Liver (tissue), 9 donors: Measurements from ENCODE around the gene NPPA. TPM values are rescaled to one million over a fixed set of nuclear protein-coding genes. Genes with fewer than 3 reads are reported as not detected.

Experiments used
- DNase-seq: peaks from one replicate; pipeline ENCODE4 v3.0.0-alpha.2; 2017; ENCODE audit warnings: low spot score
- H3K27ac ChIP-seq, 2 donors: one replicate each; pipeline ENCODE4 v1.7.0; 2013; ENCODE audit warnings: inconsistent platforms in 2 of 2, low read length in 2 of 2, control low read depth in 1 of 2, low read depth in 1 of 2, mild to moderate bottlenecking in 1 of 2
- H3K27me3 ChIP-seq, 4 donors: one replicate each; pipeline versions ENCODE4 v1.6.1 to v1.7.0; 2013; ENCODE audit warnings: low read length in 3 of 4, inconsistent platforms in 1 of 4, mild to moderate bottlenecking in 1 of 4, moderate library complexity in 1 of 4; ENCODE audit not compliant: control insufficient read depth in 4 of 4, insufficient read depth in 4 of 4
- H3K36me3 ChIP-seq, 4 donors: one replicate each; pipeline versions ENCODE4 v1.6.1 to v1.7.0; 2013; ENCODE audit warnings: low read length in 3 of 4, mild to moderate bottlenecking in 3 of 4, low read depth in 1 of 4, moderate library complexity in 1 of 4; ENCODE audit not compliant: control insufficient read depth in 4 of 4, insufficient read depth in 3 of 4
- H3K4me1 ChIP-seq, 4 donors: one replicate each; pipeline versions ENCODE4 v1.6.1 to v1.7.0; 2013; ENCODE audit warnings: low read length in 3 of 4, mild to moderate bottlenecking in 3 of 4, moderate library complexity in 1 of 4; ENCODE audit not compliant: control insufficient read depth in 4 of 4, insufficient read depth in 4 of 4
- H3K4me3 ChIP-seq, 3 donors: one replicate each; pipeline versions ENCODE4 v1.6.1 to v1.7.0; 2013; ENCODE audit warnings: low read length in 3 of 3, control low read depth in 1 of 3, low read depth in 1 of 3, mild to moderate bottlenecking in 1 of 3
- H3K9ac ChIP-seq, 2 donors: one replicate each; pipeline ENCODE4 v1.7.0; 2013; ENCODE audit warnings: low read length in 2 of 2, mild to moderate bottlenecking in 2 of 2, moderate library complexity in 2 of 2, control low read depth in 1 of 2, low read depth in 1 of 2
- H3K9me3 ChIP-seq, 4 donors: one replicate each; pipeline versions ENCODE4 v1.6.1 to v1.7.0; 2013; ENCODE audit warnings: low read length in 3 of 4; ENCODE audit not compliant: control insufficient read depth in 4 of 4
- EGR1 ChIP-seq, 2 donors: IDR thresholded peaks; 2 replicates each; pipeline ENCODE4 v1.6.1; 2016 to 2018; ENCODE audit warnings: antibody characterized with exemption in 2 of 2, low read depth in 2 of 2
- HNF4A ChIP-seq, 2 donors: conservative IDR thresholded peaks; 2 replicates each; pipeline ENCODE4 v1.6.1; 2016; ENCODE audit warnings: antibody characterized with exemption in 2 of 2, mild to moderate bottlenecking in 2 of 2
- HNF4G ChIP-seq: IDR thresholded peaks from 2 replicates; pipeline ENCODE4 v1.6.1; 2016; ENCODE audit warnings: antibody characterized with exemption
- RAD21 ChIP-seq, 2 donors: IDR thresholded peaks; 2 replicates each; pipeline ENCODE4 v1.6.1; 2016; ENCODE audit warnings: antibody characterized with exemption in 2 of 2, mild to moderate bottlenecking in 2 of 2
- SP1 ChIP-seq: IDR thresholded peaks from 2 replicates; pipeline ENCODE4 v1.6.1; 2018; ENCODE audit warnings: antibody characterized with exemption, mild to moderate bottlenecking
- TAF1 ChIP-seq: conservative IDR thresholded peaks from 2 replicates; pipeline ENCODE4 v1.6.1; 2016; ENCODE audit warnings: antibody characterized with exemption, mild to moderate bottlenecking
- YY1 ChIP-seq: IDR thresholded peaks from 2 replicates; pipeline ENCODE4 v1.6.1; 2016; ENCODE audit warnings: antibody characterized with exemption, mild to moderate bottlenecking
- WGBS: extraction: QIAGEN DNeasy Blood & Tissue Kit; methylation state at CpG from one replicate; pipeline ENCODE4 v1.1.7; 2013; 5-methylcytosine and 5-hydroxymethylcytosine counted together
- polyA plus RNA-seq, 2 donors: library from polyadenylated mRNA; stranded (reverse) in 1 of 2; unstranded in 1 of 2; fragments of 200-250 nt in 1 of 2; fragments of >200 nt in 1 of 2; fragmentation: Nextera tagmentation in 1 of 2; extraction: Ambion mirVana in 1 of 2; gene quantifications; one replicate each; pipeline versions ENCODE4 v1.2.1 to v1.2.3, GENCODE V29; 2013 to 2015
- total RNA-seq, 2 donors: library from RNA; depleted of rRNA; stranded (reverse); fragments of >200 nt; gene quantifications; one replicate each; pipeline ENCODE4 v1.2.3, GENCODE V29; 2014
- TF ChIP-seq, protein P1 (sequence below): IDR thresholded peaks from 2 replicates; pipeline ENCODE4 v1.6.1; 2016; ENCODE audit warnings: antibody characterized with exemption
- TF ChIP-seq, protein P2 (sequence below): IDR thresholded peaks from 2 replicates; pipeline ENCODE4 v1.6.1; 2016; ENCODE audit warnings: antibody characterized with exemption, mild to moderate bottlenecking
- TF ChIP-seq, protein P3 (sequence below): fragments of 150-350 bp; IDR thresholded peaks from 2 replicates; pipeline ENCODE4 v1.5.1; 2017; ENCODE audit warnings: improper control_type of control experiment, low read depth, low read length; ENCODE audit not compliant: missing input control
- donor health status: healthy.
- donor health status: healthy.
- donor health status: healthy.
- donor health status: healthy.
- donor health status: healthy.

The NPPA gene
- total and polyA plus RNA-seq, 4 donors, result 0.12 TPM; not detected in 3

DNA sequence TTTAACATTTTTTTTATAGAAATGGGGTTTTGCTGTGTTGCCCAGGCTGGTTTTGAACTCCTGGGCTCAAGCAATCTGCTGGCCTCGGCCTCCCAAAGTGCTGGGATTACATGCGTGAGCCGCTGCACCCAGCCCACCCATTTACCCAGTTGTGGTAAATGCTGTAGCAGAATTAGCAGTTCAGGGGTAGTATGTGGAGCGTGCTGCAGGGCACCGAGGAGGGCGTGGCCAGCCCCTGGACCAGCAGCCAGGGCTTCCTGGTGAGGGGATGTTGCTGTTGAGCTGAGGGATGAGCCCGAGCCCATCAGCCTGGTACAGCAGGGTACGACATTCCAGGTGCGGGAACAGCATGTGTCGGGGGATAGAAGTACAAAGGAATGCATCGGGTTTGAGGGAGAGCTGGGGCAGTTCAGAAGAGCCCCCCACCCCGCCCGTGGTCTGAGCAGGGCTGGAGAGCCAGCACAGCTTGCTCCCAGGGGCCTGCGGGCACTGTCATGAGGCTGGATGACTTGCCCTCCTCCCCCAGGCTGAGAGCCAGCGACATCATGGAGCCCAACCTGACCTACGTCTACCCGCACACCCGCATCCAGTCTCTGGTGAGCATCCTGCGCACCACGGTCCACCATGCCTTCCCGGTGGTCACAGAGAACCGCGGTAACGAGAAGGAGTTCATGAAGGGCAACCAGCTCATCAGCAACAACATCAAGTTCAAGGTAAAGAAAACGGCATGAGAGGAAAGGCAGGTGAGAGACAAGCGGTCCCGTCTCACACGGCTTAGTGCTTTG lies 11.9 kb downstream of the NPPA start:
- no peaks in the 10 kb centered on the region for H3K27me3 ChIP-seq
- no peak for DNase-seq
- H3K27ac ChIP-seq, result no peak overlapping the region
- no peaks in the 10 kb centered on the region for H3K9me3 ChIP-seq
- no peak overlapping the region for H3K9ac ChIP-seq
- 92% methylated on average over 28 of the region's 28 CpGs for WGBS
- H3K4me1 ChIP-seq, result peaks cover 5 to 14% (median 10%) of the 10 kb centered on the region in 4 donors
- peaks cover 5 to 73% (median 37%) of the 10 kb centered on the region in 4 donors for H3K36me3 ChIP-seq
- TF ChIP-seq EGR1 (IDR thresholded peaks at IDR 0.05; ENCODE audit: low read depth in 2 of 2) (no peak), RAD21 (IDR thresholded peaks at IDR 0.05) (no peak), HNF4G (no peak), TAF1 (no peak), SP1 (no peak)
- TF ChIP-seq, protein P1, sequence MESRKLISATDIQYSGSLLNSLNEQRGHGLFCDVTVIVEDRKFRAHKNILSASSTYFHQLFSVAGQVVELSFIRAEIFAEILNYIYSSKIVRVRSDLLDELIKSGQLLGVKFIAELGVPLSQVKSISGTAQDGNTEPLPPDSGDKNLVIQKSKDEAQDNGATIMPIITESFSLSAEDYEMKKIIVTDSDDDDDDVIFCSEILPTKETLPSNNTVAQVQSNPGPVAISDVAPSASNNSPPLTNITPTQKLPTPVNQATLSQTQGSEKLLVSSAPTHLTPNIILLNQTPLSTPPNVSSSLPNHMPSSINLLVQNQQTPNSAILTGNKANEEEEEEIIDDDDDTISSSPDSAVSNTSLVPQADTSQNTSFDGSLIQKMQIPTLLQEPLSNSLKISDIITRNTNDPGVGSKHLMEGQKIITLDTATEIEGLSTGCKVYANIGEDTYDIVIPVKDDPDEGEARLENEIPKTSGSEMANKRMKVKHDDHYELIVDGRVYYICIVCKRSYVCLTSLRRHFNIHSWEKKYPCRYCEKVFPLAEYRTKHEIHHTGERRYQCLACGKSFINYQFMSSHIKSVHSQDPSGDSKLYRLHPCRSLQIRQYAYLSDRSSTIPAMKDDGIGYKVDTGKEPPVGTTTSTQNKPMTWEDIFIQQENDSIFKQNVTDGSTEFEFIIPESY, result no peak
- no peak overlapping the region for H3K4me3 ChIP-seq

DNA sequence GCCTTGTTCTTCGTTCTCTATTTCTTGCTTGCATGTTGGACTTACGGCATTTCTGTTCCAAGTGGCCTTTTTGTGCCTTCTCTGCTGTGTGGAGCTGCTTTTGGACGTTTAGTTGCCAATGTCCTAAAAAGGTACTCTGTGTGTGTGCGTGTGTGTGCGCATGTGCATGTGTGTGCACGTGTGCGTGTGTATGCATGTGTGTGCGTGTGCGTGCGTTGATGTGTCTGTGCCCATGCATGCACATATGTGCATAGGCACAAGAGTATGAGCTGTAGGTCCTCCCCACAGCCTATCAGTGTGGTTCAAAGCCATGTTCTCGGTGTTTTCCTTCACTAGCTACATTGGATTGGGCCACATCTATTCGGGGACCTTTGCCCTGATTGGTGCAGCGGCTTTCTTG lies 13.7 kb downstream of the NPPA start:
- no peak for TF ChIP-seq SP1
- TF ChIP-seq, protein P2, sequence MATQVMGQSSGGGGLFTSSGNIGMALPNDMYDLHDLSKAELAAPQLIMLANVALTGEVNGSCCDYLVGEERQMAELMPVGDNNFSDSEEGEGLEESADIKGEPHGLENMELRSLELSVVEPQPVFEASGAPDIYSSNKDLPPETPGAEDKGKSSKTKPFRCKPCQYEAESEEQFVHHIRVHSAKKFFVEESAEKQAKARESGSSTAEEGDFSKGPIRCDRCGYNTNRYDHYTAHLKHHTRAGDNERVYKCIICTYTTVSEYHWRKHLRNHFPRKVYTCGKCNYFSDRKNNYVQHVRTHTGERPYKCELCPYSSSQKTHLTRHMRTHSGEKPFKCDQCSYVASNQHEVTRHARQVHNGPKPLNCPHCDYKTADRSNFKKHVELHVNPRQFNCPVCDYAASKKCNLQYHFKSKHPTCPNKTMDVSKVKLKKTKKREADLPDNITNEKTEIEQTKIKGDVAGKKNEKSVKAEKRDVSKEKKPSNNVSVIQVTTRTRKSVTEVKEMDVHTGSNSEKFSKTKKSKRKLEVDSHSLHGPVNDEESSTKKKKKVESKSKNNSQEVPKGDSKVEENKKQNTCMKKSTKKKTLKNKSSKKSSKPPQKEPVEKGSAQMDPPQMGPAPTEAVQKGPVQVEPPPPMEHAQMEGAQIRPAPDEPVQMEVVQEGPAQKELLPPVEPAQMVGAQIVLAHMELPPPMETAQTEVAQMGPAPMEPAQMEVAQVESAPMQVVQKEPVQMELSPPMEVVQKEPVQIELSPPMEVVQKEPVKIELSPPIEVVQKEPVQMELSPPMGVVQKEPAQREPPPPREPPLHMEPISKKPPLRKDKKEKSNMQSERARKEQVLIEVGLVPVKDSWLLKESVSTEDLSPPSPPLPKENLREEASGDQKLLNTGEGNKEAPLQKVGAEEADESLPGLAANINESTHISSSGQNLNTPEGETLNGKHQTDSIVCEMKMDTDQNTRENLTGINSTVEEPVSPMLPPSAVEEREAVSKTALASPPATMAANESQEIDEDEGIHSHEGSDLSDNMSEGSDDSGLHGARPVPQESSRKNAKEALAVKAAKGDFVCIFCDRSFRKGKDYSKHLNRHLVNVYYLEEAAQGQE, result no peak
- TF ChIP-seq YY1, result no peak
- TF ChIP-seq RAD21 (IDR thresholded peaks at IDR 0.05), result no peak
- TF ChIP-seq, protein P3, sequence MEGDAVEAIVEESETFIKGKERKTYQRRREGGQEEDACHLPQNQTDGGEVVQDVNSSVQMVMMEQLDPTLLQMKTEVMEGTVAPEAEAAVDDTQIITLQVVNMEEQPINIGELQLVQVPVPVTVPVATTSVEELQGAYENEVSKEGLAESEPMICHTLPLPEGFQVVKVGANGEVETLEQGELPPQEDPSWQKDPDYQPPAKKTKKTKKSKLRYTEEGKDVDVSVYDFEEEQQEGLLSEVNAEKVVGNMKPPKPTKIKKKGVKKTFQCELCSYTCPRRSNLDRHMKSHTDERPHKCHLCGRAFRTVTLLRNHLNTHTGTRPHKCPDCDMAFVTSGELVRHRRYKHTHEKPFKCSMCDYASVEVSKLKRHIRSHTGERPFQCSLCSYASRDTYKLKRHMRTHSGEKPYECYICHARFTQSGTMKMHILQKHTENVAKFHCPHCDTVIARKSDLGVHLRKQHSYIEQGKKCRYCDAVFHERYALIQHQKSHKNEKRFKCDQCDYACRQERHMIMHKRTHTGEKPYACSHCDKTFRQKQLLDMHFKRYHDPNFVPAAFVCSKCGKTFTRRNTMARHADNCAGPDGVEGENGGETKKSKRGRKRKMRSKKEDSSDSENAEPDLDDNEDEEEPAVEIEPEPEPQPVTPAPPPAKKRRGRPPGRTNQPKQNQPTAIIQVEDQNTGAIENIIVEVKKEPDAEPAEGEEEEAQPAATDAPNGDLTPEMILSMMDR, result no peak
- TF ChIP-seq HNF4A (conservative IDR thresholded peaks at IDR 0.05), result no peak
- no peak for TF ChIP-seq HNF4G
- Histone ChIP-seq H3K36me3 (peaks cover 11 to 89% (median 47%) of the 10 kb centered on the region in 4 donors), H3K4me3 (no peak overlapping the region), H3K27ac (no peak overlapping the region), H3K9ac (no peak overlapping the region), H3K4me1 (peaks cover 0 to 2% (median under 1%) of the 10 kb centered on the region in 4 donors), H3K9me3 (no peaks in the 10 kb centered on the region), H3K27me3 (no peaks in the 10 kb centered on the region)
- WGBS, result 94% methylated on average over 13 of the region's 13 CpGs
- no peak for DNase-seq
